DMS153 treated with DMSO at 0.1 percent for 48 hours (cell line): ENCODE data around the gene SPACDR.

Experiments used
- DNase-seq: peaks from one replicate; lab custom pipeline; 2025; ENCODE audit not compliant: unreplicated experiment; lab: John Stamatoyannopoulos, UW

Gene SPACDR

GRCh38 chr7:100437150-100438100 is 26.6 kb downstream of the SPACDR start:
- DNase-seq = no peak

GRCh38 chr7:100435401-100436304 is 28.4 kb downstream of the SPACDR start:
- DNase-seq = no peak

- no peak for DNase-seq
These were observed 29.5 kb downstream of the SPACDR start for GRCh38 chr7:100434297-100435144.

- no peak for DNase-seq
These were observed 30.3 kb downstream of the SPACDR start for GRCh38 chr7:100433592-100434296.

GRCh38 chr7:100433276-100433591 is 30.8 kb downstream of the SPACDR start:
- no peak for DNase-seq

GRCh38 chr7:100432621-100433275 is 31.3 kb downstream of the SPACDR start:
- DNase-seq = no peak

- DNase-seq = no peak
These were observed 32.0 kb downstream of the SPACDR start for GRCh38 chr7:100432053-100432452.

GRCh38 chr7:100431286-100431735 is 32.7 kb downstream of the SPACDR start:
- DNase-seq = no peak

- DNase-seq = no peak
These were observed 33.4 kb downstream of the SPACDR start for GRCh38 chr7:100430493-100431285.

- peak; percentile 97 for DNase-seq
These were observed 34.2 kb downstream of the SPACDR start, which contains the start of gene MEPCE for GRCh38 chr7:100429637-100430492. MEPCE (plus strand) TSS chr7:100429831; CDS start chr7:100430019, 188 bp downstream.

- peak; percentile 92 for DNase-seq
These were observed 35.0 kb downstream of the SPACDR start for GRCh38 chr7:100428967-100429636.

GRCh38 chr7:100428199-100428966 is 35.7 kb downstream of the SPACDR start, which contains the start of gene ZCWPW1:
ZCWPW1 (minus strand) TSS chr7:100428703; CDS start chr7:100420649, 8,054 bp downstream.
- peak; percentile 94 for DNase-seq

- DNase-seq = no peak
These were observed 36.3 kb downstream of the SPACDR start for GRCh38 chr7:100427762-100428198.

- no peak for DNase-seq
These were observed 37.5 kb downstream of the SPACDR start for GRCh38 chr7:100426516-100426915.

GRCh38 chr7:100425347-100425746 is 38.7 kb downstream of the SPACDR start:
- no peak for DNase-seq

- no peak for DNase-seq
These were observed 40.7 kb downstream of the SPACDR start for GRCh38 chr7:100423315-100423714.
